OCI-LY3 (cell line): ENCODE results near the gene RALBP1.

Source experiments
- H2AFZ ChIP-seq: fragments of 200-600, 300-600 bp; shearing (Covaris generic); 2 replicates; pipeline ENCODE4 v1.6.0; 2014; ENCODE audit warnings: antibody characterized with exemption, low read depth, low read length
- H3K27ac ChIP-seq: fragments of 200-600, 300-600 bp; sonication (generic); 2 replicates; pipeline ENCODE4 v1.5.1; 2014; ENCODE audit warnings: mild to moderate bottlenecking, low read length, moderate library complexity, mixed read lengths
- H3K27me3 ChIP-seq: fragments of 200-600, 300-600 bp; sonication (generic); 2 replicates; pipeline ENCODE4 v1.6.1; 2014; ENCODE audit warnings: low read depth, low read length, mixed read lengths
- H3K36me3 ChIP-seq: fragments of 200-600, 300-600 bp; sonication (generic); replicated peaks from 2 replicates; pipeline ENCODE3; 2014; ENCODE audit warnings: low read depth, low read length, mixed read lengths
- H3K4me1 ChIP-seq: fragments of 300-600, 200-600 bp; sonication (generic); 2 replicates; pipeline ENCODE4 v1.6.1; 2014; ENCODE audit warnings: low read length, mixed read lengths
- H3K4me2 ChIP-seq: fragments of 200-600, 300-600 bp; sonication (generic); 2 replicates; pipeline ENCODE4 v1.6.1; 2014; ENCODE audit warnings: low read length, mixed read lengths
- H3K4me3 ChIP-seq: fragments of 300-600, 200-600 bp; sonication (generic); 2 replicates; pipeline ENCODE4 v1.5.1; 2014; ENCODE audit warnings: antibody characterized with exemption, mild to moderate bottlenecking, low read length, moderate library complexity
- H3K79me2 ChIP-seq: fragments of 300-600, 200-600 bp; shearing (Covaris generic); 2 replicates; pipeline ENCODE4 v1.6.1; 2014; ENCODE audit warnings: mild to moderate bottlenecking, low read length, mixed read lengths
- H3K9ac ChIP-seq: fragments of 300-600, 200-600 bp; shearing (Covaris generic); 2 replicates; pipeline ENCODE4 v1.6.0; 2014; ENCODE audit warnings: mild to moderate bottlenecking, low read length, moderate library complexity
- H3K9me3 ChIP-seq: fragments of 200-600, 300-600 bp; shearing (Covaris generic); 2 replicates; pipeline ENCODE4 v1.6.1; 2014; ENCODE audit warnings: low read length, mixed read lengths; ENCODE audit not compliant: insufficient read depth
- H4K20me1 ChIP-seq: fragments of 200-600, 300-600 bp; sonication (generic); 2 replicates; pipeline ENCODE4 v1.6.1; 2016; ENCODE audit warnings: low read length, mixed read lengths; ENCODE audit not compliant: insufficient read depth
- EZH2phosphoT487 ChIP-seq: fragments of 200-600 bp; shearing (Covaris generic); IDR thresholded peaks from 2 replicates; pipeline ENCODE4 v1.6.1; 2018; ENCODE audit warnings: antibody characterized with exemption, mixed run types, low read depth
- TF ChIP-seq, protein P1 (sequence below): fragments of 200-600, 300-600 bp; sonication (generic); IDR thresholded peaks from 2 replicates; pipeline ENCODE4 v1.5.1; 2014; ENCODE audit warnings: antibody characterized with exemption, low read length, low read depth

The RALBP1 gene

DNA sequence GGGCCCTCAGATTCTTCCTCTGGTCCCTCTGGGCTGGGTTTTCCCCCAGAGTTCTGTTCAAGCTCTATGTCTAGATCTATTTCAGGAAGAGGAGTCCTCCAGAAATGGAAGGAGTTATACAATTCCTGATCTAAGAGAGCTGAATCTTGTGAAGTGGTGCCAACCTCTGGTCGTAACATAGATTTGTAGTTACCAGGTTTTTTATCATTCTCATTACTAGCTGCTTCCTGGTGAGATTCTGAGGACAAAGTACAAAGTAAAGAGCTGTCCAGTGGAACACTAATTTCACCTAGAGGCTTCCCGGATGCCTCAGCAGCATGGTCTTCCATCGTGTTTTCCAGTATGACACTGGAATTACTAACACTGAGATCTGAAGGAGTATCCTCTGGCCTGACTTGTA, 94.9 kb downstream of the RALBP1 start:
- no peaks in the 10 kb centered on the region for H4K20me1 ChIP-seq
- H2AFZ ChIP-seq = no peak overlapping the region
- H3K4me3 ChIP-seq = no peak overlapping the region
- no peaks in the 10 kb centered on the region for H3K9me3 ChIP-seq
- no peaks in the 10 kb centered on the region for H3K4me1 ChIP-seq
- H3K9ac ChIP-seq = no peak overlapping the region
- TF ChIP-seq, protein P1, sequence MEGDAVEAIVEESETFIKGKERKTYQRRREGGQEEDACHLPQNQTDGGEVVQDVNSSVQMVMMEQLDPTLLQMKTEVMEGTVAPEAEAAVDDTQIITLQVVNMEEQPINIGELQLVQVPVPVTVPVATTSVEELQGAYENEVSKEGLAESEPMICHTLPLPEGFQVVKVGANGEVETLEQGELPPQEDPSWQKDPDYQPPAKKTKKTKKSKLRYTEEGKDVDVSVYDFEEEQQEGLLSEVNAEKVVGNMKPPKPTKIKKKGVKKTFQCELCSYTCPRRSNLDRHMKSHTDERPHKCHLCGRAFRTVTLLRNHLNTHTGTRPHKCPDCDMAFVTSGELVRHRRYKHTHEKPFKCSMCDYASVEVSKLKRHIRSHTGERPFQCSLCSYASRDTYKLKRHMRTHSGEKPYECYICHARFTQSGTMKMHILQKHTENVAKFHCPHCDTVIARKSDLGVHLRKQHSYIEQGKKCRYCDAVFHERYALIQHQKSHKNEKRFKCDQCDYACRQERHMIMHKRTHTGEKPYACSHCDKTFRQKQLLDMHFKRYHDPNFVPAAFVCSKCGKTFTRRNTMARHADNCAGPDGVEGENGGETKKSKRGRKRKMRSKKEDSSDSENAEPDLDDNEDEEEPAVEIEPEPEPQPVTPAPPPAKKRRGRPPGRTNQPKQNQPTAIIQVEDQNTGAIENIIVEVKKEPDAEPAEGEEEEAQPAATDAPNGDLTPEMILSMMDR = no peak
- TF ChIP-seq EZH2phosphoT487 = no peak
- H3K27me3 ChIP-seq = no peaks in the 10 kb centered on the region
- no peak overlapping the region for H3K4me2 ChIP-seq
- peaks cover 6% of the 10 kb centered on the region for H3K36me3 ChIP-seq
- no peaks in the 10 kb centered on the region for H3K79me2 ChIP-seq
- H3K27ac ChIP-seq = no peak overlapping the region

DNA sequence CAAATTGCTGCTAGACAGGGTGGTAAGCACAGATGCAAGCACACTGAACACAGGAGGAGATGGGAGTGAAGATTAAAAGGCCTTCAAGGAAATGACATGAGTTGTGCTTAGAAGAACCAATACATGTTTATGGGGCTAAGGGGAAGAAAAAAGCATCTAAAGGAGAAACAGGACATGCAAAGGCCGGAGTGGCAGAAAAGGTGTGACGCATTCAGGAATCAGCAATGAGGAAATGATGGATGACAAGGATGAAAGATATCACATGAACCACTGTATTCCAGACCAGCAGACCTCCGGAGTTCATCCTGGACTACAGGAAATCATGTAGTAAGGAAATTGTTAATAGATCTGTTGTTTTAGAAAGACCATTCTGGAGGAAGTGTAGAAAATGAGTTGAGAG, 96.2 kb downstream of the RALBP1 start:
- H4K20me1 ChIP-seq = no peaks in the 10 kb centered on the region
- TF ChIP-seq EZH2phosphoT487 = no peak
- TF ChIP-seq, protein P1 = no peak
- no peak overlapping the region for H3K4me2 ChIP-seq
- H3K4me3 ChIP-seq = no peak overlapping the region
- H3K4me1 ChIP-seq = 0 out of 2 replicates have a peak, but pooled peaks cover 2% of the 10 kb centered on the region
- H3K9me3 ChIP-seq = no peaks in the 10 kb centered on the region
- H3K36me3 ChIP-seq = peaks cover 6% of the 10 kb centered on the region
- no peak overlapping the region for H3K27ac ChIP-seq
- H2AFZ ChIP-seq = no peak overlapping the region
- H3K9ac ChIP-seq = no peak overlapping the region
- no peaks in the 10 kb centered on the region for H3K79me2 ChIP-seq
- H3K27me3 ChIP-seq = no peaks in the 10 kb centered on the region

DNA sequence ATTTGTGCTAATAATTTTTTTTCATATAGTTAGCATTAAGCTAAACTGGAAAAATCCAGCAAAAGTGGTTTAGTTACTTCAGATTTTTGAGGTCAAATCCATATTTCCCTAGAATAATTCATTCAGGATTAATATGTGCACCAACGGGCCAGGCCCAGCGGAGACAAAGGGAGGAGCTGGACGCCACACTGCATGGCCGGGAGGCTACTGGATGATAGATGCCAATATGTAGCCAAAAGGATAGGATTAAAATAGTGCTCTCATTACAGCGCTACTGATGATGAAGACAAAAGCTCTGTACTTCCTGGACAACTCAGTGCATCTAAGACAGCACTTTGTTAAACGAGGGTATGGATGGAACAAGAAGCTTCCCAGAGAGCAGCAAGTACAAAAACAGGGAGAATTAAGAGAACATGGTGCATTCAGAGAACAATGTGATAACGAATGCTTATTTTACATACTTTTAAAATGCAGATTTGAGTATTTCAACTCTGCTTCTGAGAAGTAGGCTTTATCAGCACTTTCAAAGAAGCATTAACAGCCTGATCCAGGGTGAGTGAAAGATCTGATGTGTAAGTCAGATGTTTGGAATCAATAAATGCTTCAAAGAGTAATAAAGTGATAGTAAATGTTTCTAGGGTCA, 99.3 kb downstream of the RALBP1 start:
- Histone ChIP-seq H3K36me3 (peaks cover 8% of the 10 kb centered on the region), H3K27ac (no peak overlapping the region), H3K4me3 (no peak overlapping the region), H3K9ac (no peak overlapping the region), H3K79me2 (no peaks in the 10 kb centered on the region), H2AFZ (no peak overlapping the region), H3K4me2 (no peak overlapping the region), H4K20me1 (no peaks in the 10 kb centered on the region), H3K9me3 (no peaks in the 10 kb centered on the region), H3K4me1 (0 out of 2 replicates have a peak, but pooled peaks cover 2% of the 10 kb centered on the region), H3K27me3 (no peaks in the 10 kb centered on the region)
- TF ChIP-seq EZH2phosphoT487 = no peak
- TF ChIP-seq, protein P1 = no peak

DNA sequence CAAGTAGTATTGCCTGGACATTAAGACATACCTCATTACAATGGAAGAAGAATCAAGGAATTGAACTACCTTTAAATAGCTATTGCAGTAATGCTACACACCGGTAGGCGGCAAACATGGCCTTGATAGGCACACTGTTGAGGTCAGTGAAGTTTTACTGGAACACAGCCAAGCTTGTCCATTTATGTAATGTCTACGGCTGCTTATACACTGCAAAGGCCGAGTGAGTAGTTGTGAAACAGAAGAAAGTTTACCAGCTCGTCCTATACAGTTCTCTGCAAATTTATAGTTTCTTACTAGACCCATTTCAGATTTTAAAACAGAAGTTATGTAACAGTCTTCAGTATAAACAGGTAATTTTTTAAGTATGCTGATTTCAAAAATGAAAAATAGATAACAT, 100.2 kb downstream of the RALBP1 start:
- no peak overlapping the region for H3K4me2 ChIP-seq
- TF ChIP-seq, protein P1 = peak; percentile 74
- no peak for TF ChIP-seq EZH2phosphoT487
- no peaks in the 10 kb centered on the region for H3K79me2 ChIP-seq
- no peak overlapping the region for H3K4me3 ChIP-seq
- no peaks in the 10 kb centered on the region for H3K27me3 ChIP-seq
- H2AFZ ChIP-seq = no peak overlapping the region
- peaks cover 8% of the 10 kb centered on the region for H3K36me3 ChIP-seq
- no peak overlapping the region for H3K27ac ChIP-seq
- no peaks in the 10 kb centered on the region for H3K9me3 ChIP-seq
- no peaks in the 10 kb centered on the region for H4K20me1 ChIP-seq
- no peak overlapping the region for H3K9ac ChIP-seq
- 0 out of 2 replicates have a peak, but pooled peaks cover 2% of the 10 kb centered on the region for H3K4me1 ChIP-seq
